HG03520 (cell line): ENCODE measurements around the gene APEH.

Experiments used
- ATAC-seq: cut with Tn5 transposase; IDR thresholded peaks from one replicate; pipeline ENCODE4 v1.9.1; 2021; ENCODE audit warnings: mild to moderate bottlenecking, moderate library complexity; ENCODE audit not compliant: unreplicated experiment

Gene APEH

DNA sequence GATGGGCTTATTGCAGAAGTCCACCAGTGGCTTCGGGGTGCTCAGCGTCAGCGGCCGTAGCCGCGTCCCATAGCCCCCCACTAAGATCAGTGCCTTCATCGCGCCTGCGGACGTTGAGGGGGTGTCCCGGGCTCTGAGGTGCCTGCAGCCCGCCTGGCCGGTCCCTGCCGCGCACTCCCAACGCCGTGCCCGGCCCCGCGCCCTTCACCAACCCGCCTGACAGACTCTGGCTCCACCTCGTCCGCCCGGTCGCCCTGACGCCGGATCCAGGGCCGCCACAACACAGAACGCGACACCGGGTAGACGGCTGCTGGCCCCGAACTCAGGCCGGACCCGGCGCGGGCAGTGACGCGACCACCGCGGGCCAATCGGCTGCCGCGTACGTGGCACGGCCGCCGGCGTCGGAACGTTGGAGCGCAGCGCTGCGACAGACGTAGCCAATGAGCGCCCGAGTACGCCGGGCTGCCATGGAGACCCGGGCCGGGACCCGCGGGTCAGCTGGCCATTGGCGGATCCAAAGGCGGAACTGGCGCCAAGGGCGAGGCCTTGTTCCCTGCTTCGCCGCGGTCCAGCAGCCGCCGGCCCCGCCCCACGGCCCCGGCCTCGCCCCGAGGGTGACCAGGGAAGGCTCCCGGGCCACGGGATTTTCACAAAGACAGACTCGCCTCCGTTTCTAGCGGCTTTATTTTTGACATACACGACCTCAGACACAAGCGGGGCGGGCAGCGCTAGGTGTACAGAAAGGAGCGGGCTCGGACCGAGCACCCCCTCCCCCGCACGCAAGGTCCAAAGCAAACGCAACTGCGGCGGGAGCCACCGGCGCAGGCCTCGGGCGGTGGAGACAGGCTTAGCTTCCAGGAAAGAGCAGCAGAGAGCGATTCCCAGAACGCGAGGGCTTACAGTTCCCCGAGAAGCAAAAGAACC lies 49.7 kb downstream of the APEH start, which contains the start of gene GMPPB:
GMPPB (minus strand) TSS at position 324 of the 924 bp plus-strand sequence; CDS start at position 99, 225 bp downstream.
- peak; percentile 77 for ATAC-seq

DNA sequence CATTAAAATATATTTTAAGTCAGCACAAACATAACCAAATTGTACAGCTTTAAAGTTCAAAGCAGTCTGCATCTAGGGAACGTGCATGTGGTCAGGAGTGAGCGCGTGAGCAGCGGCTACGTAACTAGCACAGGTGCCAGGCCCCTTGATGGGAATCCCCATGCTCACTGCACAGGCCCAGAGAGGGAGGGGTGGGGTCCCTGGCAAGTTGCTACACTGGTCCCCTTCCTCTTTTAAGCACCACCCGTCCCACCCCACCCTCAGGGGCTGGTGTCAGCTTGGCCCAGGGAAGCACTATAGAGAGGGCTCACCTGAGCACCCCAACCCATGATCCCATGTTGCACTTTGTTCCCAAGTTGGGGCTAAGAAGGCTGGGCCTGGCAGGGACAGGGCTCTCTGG lies 50.4 kb downstream of the APEH start:
- ATAC-seq = no peak

DNA sequence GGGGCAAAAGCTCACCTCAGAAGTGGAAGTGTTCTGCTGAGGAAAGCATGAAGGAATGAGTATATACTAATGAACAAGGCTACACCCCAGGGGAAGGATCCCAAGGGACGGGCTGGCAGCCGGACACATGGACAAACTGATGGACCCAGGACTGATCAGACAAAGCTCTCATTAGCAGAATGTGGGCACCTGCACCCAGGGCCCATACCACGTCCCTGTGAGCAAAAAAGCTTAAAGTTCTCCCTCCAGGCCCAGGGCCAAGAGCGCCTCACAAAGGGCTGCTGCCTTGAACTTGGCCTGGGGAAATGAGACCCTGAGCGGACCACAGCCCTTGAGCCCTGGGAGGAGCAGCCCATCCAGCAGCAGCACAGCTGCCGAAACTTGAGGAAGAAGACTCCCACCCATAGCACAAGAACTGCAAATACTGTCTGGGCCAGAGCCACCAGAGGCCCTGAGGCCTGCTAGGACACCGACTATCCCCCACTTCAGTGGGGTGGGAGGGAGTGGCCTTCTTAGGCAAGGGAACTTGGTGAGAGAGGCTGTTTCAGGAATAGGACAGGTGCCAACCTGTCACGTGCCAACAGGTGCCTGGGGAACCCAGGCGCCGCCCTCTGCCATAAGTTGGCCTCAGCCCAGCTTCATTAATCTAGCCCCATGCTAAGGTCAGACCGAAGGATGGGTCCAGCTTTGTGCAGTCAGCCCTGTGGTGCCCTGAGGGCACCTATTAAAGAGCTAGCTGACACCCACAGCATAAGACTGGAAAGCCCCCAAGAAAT lies 51.9 kb downstream of the APEH start:
- no peak for ATAC-seq

DNA sequence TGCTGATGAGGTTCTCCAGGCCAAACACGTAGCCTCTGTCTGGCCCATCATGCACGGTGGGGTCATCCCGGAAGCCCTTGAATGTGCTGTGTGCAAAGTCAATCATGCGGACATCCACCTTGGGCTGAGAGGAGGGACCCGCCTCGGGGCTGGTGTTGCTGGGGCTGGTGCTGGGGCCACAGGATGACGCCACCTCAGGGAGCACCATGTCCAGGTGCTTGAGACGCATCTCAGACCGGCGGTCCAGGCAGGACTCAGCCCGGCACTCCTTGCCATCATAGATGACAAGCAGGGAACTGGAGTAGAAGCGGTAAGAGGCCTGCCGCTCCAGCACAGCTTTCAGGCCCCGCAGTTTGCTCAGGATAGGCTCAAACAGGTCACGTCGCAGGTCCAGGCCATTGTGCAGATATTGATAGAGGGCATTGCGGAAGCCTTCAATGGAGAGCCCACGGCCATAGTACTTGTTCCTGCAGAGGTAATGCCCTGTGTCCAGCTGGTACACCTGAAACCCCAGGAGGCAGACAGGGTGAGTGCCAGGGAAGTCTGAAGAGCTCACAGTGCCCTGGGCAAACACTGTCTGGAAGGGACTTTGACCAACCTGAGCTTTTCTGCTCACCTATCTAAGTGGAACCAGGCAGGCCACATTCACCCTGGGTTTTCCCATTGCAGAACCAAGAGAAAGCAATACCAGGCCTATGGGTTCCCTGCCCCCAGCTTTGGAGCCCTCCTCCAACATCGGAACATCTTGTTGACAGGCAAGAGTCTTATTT lies 53.2 kb downstream of the APEH start:
- no peak for ATAC-seq

DNA sequence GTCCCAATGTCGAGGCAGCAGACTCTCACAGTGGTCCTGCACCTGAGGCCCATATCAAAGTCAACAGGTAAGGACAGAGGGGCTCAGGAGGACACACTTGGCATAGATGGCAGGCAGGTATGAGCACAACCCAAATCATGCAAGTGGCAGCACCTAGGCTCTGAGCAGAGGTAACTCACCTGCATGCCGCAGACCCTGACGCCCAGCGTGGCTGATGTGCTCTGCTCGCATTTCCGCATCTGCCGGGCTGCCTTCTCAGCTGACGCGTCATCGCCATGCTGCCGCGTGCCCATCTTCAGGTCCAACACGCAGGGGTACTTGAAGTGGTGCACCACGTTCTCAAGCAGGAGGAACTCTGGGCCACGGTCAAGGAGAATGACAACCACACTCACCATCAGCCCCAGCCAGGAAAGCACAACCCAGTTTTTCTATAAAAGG lies 53.8 kb downstream of the APEH start:
- no peak for ATAC-seq

DNA sequence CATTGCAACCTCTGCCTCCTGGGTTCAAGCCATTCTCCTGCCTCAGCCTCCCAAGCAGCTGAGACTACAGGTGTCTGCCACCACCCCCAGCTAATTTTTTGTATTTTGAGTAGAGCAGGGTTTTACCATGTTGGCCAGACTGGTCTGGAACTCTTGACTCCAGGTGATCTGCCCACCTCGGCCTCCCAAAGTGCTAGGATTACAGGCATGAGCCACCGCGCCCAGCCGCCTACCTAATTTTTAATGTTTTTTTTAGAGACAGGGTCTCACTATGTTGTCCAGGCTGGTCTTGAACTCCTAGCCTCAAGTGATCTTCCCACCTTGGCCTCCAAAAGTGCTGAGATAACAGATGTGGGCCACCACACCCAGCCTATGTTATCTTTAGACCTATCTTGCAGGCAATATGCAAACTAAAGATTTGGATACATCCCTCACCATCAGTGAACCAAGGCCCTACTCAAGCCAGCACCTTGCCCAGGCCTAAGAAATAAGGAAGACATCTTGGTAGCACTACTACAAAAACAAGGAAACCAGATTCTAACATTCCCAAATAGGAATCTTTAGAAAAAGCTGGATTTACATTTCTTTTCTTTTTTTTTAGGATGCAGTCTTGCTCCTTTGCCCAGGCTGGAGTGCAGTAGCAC lies 55.9 kb downstream of the APEH start:
- ATAC-seq = no peak

DNA sequence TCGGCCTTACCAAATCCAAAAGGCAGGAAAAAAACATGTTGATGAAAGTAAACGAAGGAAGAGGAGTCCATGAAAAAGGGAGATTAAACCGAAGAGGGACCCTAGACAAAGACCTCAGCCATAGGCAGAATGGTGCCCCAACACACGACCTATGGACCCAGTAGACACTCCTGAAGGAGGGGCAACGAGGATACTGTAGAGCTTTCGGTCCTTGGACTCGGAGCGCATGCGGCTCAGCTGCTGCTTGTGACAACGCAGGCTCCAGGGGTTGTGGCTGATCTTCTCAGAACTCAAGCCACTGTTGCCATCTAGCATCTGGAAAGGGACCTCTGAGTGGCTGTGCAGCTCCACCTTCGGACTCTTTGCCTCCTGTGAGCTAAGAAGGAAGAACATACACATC lies 58.4 kb downstream of the APEH start:
- no peak for ATAC-seq

DNA sequence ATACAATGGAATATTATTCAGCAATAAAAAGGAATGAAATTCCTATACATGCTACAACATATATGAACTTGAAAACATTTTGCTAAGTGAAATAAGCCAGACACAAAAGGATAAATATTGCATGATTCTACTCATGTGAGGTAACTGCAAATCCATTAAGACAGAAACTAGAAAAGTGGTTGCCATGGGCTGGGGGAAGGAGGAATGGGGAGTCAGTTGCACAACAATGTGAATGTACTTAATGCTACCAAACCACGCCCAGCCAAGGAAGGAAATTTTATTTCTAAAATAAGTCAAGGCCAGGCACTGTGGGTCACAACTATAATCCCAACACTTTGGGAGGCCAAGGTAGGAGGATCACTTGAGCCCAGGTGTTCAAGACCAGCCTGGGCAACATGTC lies 59.4 kb downstream of the APEH start:
- ATAC-seq = no peak
